ENCODE results near the gene FBXO45.

FBXO45 gene

DNA sequence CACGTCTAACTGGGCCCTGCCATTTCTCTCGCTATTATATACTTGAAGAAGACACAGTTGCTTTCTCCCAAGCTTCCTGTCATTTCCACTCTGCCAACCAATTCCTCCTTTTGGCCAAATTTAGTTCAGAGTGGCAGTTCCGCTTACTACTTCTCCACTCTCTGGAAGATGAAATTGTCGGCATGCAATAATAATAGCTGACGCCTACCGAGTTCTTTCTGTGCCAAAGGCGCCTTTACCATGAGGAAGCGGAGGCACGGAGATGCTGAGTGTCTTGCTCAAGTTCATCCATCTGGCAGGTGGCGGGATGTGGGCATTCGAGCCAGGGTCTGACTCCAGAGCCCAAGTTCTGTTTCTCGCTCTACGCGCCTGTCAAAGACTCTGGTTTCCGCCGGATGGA is 56.4 kb downstream of the FBXO45 start:
- FAIRE-seq (no peak), DNase-seq (ENCODE audit: insufficient read length, low spot score) (no peak)
- TF ChIP-seq, protein P1, sequence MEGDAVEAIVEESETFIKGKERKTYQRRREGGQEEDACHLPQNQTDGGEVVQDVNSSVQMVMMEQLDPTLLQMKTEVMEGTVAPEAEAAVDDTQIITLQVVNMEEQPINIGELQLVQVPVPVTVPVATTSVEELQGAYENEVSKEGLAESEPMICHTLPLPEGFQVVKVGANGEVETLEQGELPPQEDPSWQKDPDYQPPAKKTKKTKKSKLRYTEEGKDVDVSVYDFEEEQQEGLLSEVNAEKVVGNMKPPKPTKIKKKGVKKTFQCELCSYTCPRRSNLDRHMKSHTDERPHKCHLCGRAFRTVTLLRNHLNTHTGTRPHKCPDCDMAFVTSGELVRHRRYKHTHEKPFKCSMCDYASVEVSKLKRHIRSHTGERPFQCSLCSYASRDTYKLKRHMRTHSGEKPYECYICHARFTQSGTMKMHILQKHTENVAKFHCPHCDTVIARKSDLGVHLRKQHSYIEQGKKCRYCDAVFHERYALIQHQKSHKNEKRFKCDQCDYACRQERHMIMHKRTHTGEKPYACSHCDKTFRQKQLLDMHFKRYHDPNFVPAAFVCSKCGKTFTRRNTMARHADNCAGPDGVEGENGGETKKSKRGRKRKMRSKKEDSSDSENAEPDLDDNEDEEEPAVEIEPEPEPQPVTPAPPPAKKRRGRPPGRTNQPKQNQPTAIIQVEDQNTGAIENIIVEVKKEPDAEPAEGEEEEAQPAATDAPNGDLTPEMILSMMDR (IDR thresholded peaks at IDR 0.05; ENCODE audit: insufficient read depth, missing control alignments) = no peak

DNA sequence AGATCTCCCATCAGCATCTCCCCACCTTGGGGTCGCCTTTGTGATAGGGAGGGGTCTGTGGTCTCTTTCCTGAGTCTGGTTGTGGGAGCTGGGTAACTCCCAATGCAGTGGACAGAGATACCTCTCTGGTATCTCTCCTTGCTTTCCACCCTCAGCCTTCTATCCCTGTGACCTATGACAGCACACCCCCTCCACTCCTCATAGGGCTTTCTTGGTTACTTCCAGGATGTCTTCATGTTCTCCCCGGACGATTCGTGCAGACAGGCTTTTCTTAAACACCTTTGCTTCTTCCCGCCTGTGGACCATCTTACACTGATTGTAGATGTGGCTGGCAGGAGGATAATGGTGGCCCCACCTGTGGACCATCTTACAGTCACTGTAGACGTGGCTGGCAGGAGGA is 56.9 kb downstream of the FBXO45 start:
- FAIRE-seq (no peak), DNase-seq (ENCODE audit: insufficient read length, low spot score) (no peak)
- TF ChIP-seq, protein P1 (IDR thresholded peaks at IDR 0.05; ENCODE audit: insufficient read depth, missing control alignments) = no peak

GRCh38 chr3:196627918-196628231 is 59.4 kb downstream of the FBXO45 start:
- DNase-seq (ENCODE audit: insufficient read length, low spot score) = no peak
- FAIRE-seq = no peak

GRCh38 chr3:196629228-196629627 is 60.8 kb downstream of the FBXO45 start:
- DNase-seq (ENCODE audit: insufficient read length, low spot score) = no peak
- FAIRE-seq = no peak
- TF ChIP-seq, protein P1 (IDR thresholded peaks at IDR 0.05; ENCODE audit: insufficient read depth, missing control alignments) = no peak

More at GRCh38 chr3:196627918-196628231, 59.4 kb downstream of the FBXO45 start:
- TF ChIP-seq, protein P1 (IDR thresholded peaks at IDR 0.05; ENCODE audit: insufficient read depth, missing control alignments) = no peak

- DNase-seq (ENCODE audit: insufficient read length, low spot score) (no peak), FAIRE-seq (no peak)
- TF ChIP-seq, protein P1 (IDR thresholded peaks at IDR 0.05; ENCODE audit: insufficient read depth, missing control alignments) = no peak
Observed at GRCh38 chr3:196631682-196632045, 63.2 kb downstream of the FBXO45 start.

DNA sequence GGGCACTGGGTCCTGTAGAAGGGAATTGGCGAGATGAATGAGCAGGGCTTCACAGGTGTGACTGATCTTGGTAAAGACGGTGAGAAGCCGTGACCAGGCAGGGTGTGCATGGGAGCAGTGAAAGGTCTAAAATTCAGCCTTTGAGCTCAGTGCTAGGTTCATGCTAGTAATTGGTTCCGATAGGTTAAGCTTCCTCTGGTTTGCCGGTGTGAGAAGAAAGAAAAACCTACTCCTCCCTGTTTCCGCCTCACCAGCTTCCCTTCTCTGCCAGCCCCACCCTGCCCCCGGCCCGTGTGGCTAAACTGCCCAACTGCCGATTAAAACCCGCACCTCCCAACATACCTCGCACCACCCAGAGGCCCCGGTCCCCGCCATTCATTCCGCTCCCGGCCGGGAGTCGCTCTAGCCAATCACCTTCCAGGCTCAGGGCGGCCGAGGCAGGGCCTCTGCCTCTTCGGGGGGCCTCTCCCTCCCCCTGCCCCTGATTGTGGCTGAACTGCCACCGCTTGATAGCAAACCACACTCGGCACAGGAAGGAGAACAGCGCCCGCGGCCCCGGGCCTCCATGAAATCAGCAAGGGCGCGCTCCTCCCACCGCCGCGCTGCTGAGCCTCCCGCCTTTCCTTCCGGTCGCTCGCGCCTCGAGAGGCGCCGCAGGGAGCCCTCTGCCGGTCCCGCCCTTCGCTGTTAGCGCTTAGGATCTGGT is 63.7 kb downstream of the FBXO45 start:
- TF ChIP-seq, protein P1 (IDR thresholded peaks at IDR 0.05; ENCODE audit: insufficient read depth, missing control alignments) = peak; percentile 31
- FAIRE-seq (no peak), DNase-seq (ENCODE audit: insufficient read length, low spot score) (peak; percentile 69)

DNA sequence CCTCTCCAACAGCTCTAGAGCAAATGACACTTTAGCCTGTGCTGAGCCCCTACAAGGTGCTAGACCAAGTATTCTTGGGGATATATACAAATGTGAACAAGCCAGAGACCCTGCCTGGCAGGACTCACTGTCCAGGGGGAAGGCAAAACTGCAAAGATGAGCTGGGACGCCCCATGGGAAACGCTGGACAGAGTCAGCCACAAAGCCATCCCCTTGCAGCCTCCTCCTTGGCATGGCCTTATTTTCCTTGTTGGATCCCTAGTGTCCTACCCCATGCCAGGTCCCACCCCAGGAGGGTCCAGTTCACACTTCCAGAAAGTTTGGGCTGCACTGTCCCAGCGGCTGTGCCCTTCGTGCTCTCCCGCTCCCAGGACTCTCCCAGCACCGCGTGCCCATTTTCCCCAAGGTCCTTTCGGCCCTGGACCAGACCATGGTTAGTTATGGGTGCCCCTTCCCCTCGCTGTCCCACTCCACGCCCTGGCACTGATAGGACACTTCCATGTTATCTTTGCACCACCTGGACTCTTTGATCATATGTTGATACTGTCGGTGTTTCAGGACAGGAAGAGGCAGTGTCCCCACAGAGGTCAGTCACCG is 65.2 kb downstream of the FBXO45 start:
- DNase-seq (ENCODE audit: insufficient read length, low spot score) = no peak
- FAIRE-seq = no peak

More for the DNA sequence above, 65.2 kb downstream of the FBXO45 start:
- TF ChIP-seq, protein P1 (IDR thresholded peaks at IDR 0.05; ENCODE audit: insufficient read depth, missing control alignments) = no peak

All from D721Med (cell line).